Measurements from ENCODE around the gene JPT2. TPM values are rescaled to one million over a fixed set of nuclear protein-coding genes. Genes with fewer than 3 reads are reported as not detected.

Gene JPT2
- total RNA-seq, 2 donors from 2014 or later = 11.7 to 16.1 TPM

DNA sequence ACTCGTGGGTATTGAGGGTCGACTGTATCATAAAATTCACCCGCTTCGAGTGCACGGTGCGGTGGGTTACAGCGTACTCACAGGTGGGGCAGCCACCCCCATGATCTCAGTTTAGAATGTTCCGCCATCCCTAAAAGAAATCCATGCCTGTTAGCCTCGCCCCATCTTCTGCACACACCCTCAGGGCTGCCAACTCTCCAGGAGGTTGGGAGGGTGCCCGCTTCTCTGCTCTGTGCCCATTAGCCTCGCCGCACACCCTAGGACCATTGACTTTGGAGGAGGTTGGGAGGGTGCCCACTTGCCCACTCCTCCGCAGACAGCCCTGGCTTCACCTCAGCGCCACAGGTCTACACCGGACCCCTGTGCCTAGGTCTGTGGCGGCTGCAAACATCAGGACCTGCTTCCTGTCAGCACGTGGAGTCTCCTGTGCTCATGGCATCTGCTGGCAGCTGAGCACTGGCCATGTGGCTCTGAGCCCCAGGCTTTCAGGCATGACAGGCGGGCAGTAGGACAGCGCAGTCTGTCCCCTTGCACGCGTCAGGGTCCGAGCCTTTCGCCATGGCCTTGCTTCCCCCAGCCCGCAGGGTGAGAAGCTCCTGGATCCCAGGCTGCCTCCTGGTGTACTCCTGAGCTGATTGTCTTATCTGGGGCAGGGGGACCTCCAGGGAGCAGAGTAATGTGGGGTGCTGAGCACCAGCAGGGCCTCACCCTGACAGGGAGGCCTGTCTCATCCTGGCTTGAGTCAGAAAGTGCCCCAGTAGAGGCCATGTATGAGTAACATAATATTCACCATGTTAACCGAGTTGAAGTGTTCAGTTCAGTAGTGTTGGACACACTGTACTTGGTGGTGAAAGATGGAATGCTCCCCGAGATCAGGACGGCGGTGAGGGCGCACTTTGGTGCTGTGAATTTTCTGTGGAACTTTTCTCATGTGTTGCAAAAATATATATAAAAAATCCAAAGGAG, 71.4 kb downstream of the JPT2 start:
- Histone ChIP-seq H3K27ac (no peak overlapping the region), H3K9me3 (no peaks in the 10 kb centered on the region), H3K27me3 (no peaks in the 10 kb centered on the region), H3K4me3 (no peak overlapping the region), H3K4me1 (no peaks in the 10 kb centered on the region), H3K36me3 (peaks cover 73% of the 10 kb centered on the region)
- no peak for DNase-seq (ENCODE audit: low spot score)
- TF ChIP-seq, protein P1, sequence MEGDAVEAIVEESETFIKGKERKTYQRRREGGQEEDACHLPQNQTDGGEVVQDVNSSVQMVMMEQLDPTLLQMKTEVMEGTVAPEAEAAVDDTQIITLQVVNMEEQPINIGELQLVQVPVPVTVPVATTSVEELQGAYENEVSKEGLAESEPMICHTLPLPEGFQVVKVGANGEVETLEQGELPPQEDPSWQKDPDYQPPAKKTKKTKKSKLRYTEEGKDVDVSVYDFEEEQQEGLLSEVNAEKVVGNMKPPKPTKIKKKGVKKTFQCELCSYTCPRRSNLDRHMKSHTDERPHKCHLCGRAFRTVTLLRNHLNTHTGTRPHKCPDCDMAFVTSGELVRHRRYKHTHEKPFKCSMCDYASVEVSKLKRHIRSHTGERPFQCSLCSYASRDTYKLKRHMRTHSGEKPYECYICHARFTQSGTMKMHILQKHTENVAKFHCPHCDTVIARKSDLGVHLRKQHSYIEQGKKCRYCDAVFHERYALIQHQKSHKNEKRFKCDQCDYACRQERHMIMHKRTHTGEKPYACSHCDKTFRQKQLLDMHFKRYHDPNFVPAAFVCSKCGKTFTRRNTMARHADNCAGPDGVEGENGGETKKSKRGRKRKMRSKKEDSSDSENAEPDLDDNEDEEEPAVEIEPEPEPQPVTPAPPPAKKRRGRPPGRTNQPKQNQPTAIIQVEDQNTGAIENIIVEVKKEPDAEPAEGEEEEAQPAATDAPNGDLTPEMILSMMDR (IDR thresholded peaks at IDR 0.05) = no peak

Small RNA genes lying within 50 kb of the gene (microRNA-seq; reads per million reads assigned to microRNA genes)
- 2.1 reads per million in 2 donors for gene MIR3177 (ENCODE audit: borderline number of aligned reads in 2 of 2, borderline replicate concordance in 1 of 2)

Other genes starting within 250 kb of the JPT2 start
- gene PERCC1, start 247.2 kb upstream of the JPT2 start, total RNA-seq = not detected
- gene CCDC154, start 233.7 kb upstream of the JPT2 start, total RNA-seq = not detected
- gene CLCN7, start 203.3 kb upstream of the JPT2 start, total RNA-seq = 10 to 100 TPM; 19.4 to 31.7 TPM
- under 1 TPM in 1 of 2 donors, not detected in 1; 0.24 TPM for gene PTX4, start 189.3 kb upstream of the JPT2 start, total RNA-seq
- 10 to 100 TPM; 11.3 to 11.5 TPM for gene TELO2, start 184.9 kb upstream of the JPT2 start, total RNA-seq
- 10 to 100 TPM; 35.1 to 42.2 TPM for gene TMEM204, start 144.6 kb upstream of the JPT2 start, total RNA-seq
- 10 to 100 TPM in 1 of 2 donors, 1 to 10 TPM in 1; 6.4 to 13.0 TPM for gene IFT140, start 66.2 kb upstream of the JPT2 start, total RNA-seq
- 1 to 10 TPM; 7.7 to 9.7 TPM for gene CRAMP1, start 65.9 kb upstream of the JPT2 start, total RNA-seq
- gene MAPK8IP3, start 27.9 kb downstream of the JPT2 start, total RNA-seq = 10 to 100 TPM; 43.1 to 43.3 TPM
- gene NME3, start 93.3 kb downstream of the JPT2 start, total RNA-seq = 10 to 100 TPM; 51.3 to 56.2 TPM
- gene EME2, start 94.5 kb downstream of the JPT2 start, total RNA-seq = 1 to 10 TPM; 3.5 to 5.0 TPM
- 10 to 100 TPM; 58.8 to 77.9 TPM for gene MRPS34, start 94.9 kb downstream of the JPT2 start, total RNA-seq
- gene SPSB3, start 104.3 kb downstream of the JPT2 start, total RNA-seq = 10 to 100 TPM; 41.9 to 49.0 TPM
- gene NUBP2, start 104.7 kb downstream of the JPT2 start, total RNA-seq = 10 to 100 TPM; 70.3 to 77.9 TPM
- not detected for gene IGFALS, start 115.4 kb downstream of the JPT2 start, total RNA-seq
- 100 to 1,000 TPM; 208 to 227 TPM for gene HAGH, start 148.5 kb downstream of the JPT2 start, total RNA-seq
- 10 to 100 TPM; 35.8 to 59.3 TPM for gene FAHD1, start 148.9 kb downstream of the JPT2 start, total RNA-seq
- not detected for gene MEIOB, start 193.9 kb downstream of the JPT2 start, total RNA-seq
- gene HS3ST6, start 240.1 kb downstream of the JPT2 start, total RNA-seq = not detected